ENCODE results near the gene EDRF1. TPM values are rescaled to one million over a fixed set of nuclear protein-coding genes. Genes with fewer than 3 reads are reported as not detected.

The EDRF1 gene
- total RNA-seq, 4 donors from 2014 or later, result 20.2 to 35.1 (median 26.3) TPM

- H3K36me3 ChIP-seq, result peaks cover 0 to 36% (median 8%) of the 10 kb centered on the region in 4 donors
- no peak for DNase-seq
- no peak overlapping the region for H3K4me3 ChIP-seq
- intact Hi-C loops (cut with DNase I; ENCODE audit: low total_unique reads), result no loop called here
- 93 to 100% methylated on average over 3 to 14 of the region's 14 CpGs for WGBS, 2 donors (ENCODE audit: low coverage in 1 of 2)
- H3K27ac ChIP-seq, result no peak overlapping the region
- in situ Hi-C loops (cut with MboI; ENCODE audit: low pct_ligation_motif_present in 1 of 4, low pct_unique_long_range_greater_than_20kb in 1 of 4, low sequenced_read_pairs in 3 of 4), result no loop called here
- no peaks in the 10 kb centered on the region for H3K27me3 ChIP-seq
- H3K9me3 ChIP-seq, result no peaks in the 10 kb centered on the region
- TF ChIP-seq POLR2AphosphoS5 (IDR thresholded peaks at IDR 0.05), result no peak
- no peak for TF ChIP-seq CTCF (IDR thresholded peaks at IDR 0.05)
- no peak for TF ChIP-seq EP300 (IDR thresholded peaks at IDR 0.05; ENCODE audit: low read depth)
- no peak for TF ChIP-seq POLR2A (IDR thresholded peaks at IDR 0.05)
- H3K4me1 ChIP-seq, result no peaks in the 10 kb centered on the region
Observed at GRCh38 chr10:125792342-125793300, 73.1 kb downstream of the EDRF1 start.

GRCh38 chr10:125795128-125795527, 75.6 kb downstream of the EDRF1 start:
- Histone ChIP-seq H3K9me3 (no peaks in the 10 kb centered on the region), H3K4me1 (no peaks in the 10 kb centered on the region), H3K27me3 (no peaks in the 10 kb centered on the region), H3K4me3 (no peak overlapping the region), H3K27ac (peak overlapping the region in 1 of 4 donors; percentile 12), H3K36me3 (peaks cover 0 to 42% (median 8%) of the 10 kb centered on the region in 4 donors)
- intact Hi-C loops (cut with DNase I; ENCODE audit: low total_unique reads), result no loop called here
- no peak for DNase-seq
- 83% methylated on average over 2 of the region's 2 CpGs; no CpG with 5 or more reads in 1 of the 2 donors for WGBS, 2 donors (ENCODE audit: low coverage in 1 of 2)
- TF ChIP-seq POLR2A (IDR thresholded peaks at IDR 0.05) (no peak), EP300 (IDR thresholded peaks at IDR 0.05; ENCODE audit: low read depth) (no peak), CTCF (IDR thresholded peaks at IDR 0.05) (no peak), POLR2AphosphoS5 (IDR thresholded peaks at IDR 0.05) (no peak)
- in situ Hi-C loops (cut with MboI; ENCODE audit: low pct_ligation_motif_present in 1 of 4, low pct_unique_long_range_greater_than_20kb in 1 of 4, low sequenced_read_pairs in 3 of 4), result no loop called here

GRCh38 chr10:125795637-125796190, 76.2 kb downstream of the EDRF1 start:
- Histone ChIP-seq H3K4me3 (no peak overlapping the region), H3K4me1 (no peaks in the 10 kb centered on the region), H3K27me3 (no peaks in the 10 kb centered on the region), H3K9me3 (no peaks in the 10 kb centered on the region), H3K27ac (peak overlapping the region in 1 of 4 donors; percentile 12), H3K36me3 (peaks cover 0 to 42% (median 8%) of the 10 kb centered on the region in 4 donors)
- 82% methylated on average over 4 to 8 of the region's 8 CpGs for WGBS, 2 donors (ENCODE audit: low coverage in 1 of 2)
- in situ Hi-C loops (cut with MboI; ENCODE audit: low pct_ligation_motif_present in 1 of 4, low pct_unique_long_range_greater_than_20kb in 1 of 4, low sequenced_read_pairs in 3 of 4), result no loop called here
- TF ChIP-seq POLR2AphosphoS5 (IDR thresholded peaks at IDR 0.05) (no peak), CTCF (IDR thresholded peaks at IDR 0.05) (no peak), POLR2A (IDR thresholded peaks at IDR 0.05) (no peak), EP300 (IDR thresholded peaks at IDR 0.05; ENCODE audit: low read depth) (no peak)
- peak; percentile 17 for DNase-seq
- intact Hi-C loops (cut with DNase I; ENCODE audit: low total_unique reads), result no loop called here

- intact Hi-C loops (cut with DNase I; ENCODE audit: low total_unique reads) (no loop called here), in situ Hi-C loops (cut with MboI; ENCODE audit: low pct_ligation_motif_present in 1 of 4, low pct_unique_long_range_greater_than_20kb in 1 of 4, low sequenced_read_pairs in 3 of 4) (no loop called here)
- no peaks in the 10 kb centered on the region for H3K27me3 ChIP-seq
- peaks cover 0 to 38% (median 8%) of the 10 kb centered on the region in 4 donors for H3K36me3 ChIP-seq
- no peak for TF ChIP-seq POLR2A (IDR thresholded peaks at IDR 0.05)
- TF ChIP-seq CTCF (IDR thresholded peaks at IDR 0.05), result no peak
- TF ChIP-seq EP300 (IDR thresholded peaks at IDR 0.05; ENCODE audit: low read depth), result no peak
- no peak for TF ChIP-seq POLR2AphosphoS5 (IDR thresholded peaks at IDR 0.05)
- DNase-seq, result no peak
- 87% methylated on average over 4 to 8 of the region's 8 CpGs for WGBS, 2 donors (ENCODE audit: low coverage in 1 of 2)
- no peaks in the 10 kb centered on the region for H3K9me3 ChIP-seq
- no peaks in the 10 kb centered on the region for H3K4me1 ChIP-seq
- no peak overlapping the region for H3K4me3 ChIP-seq
- H3K27ac ChIP-seq, result no peak overlapping the region
Observed at GRCh38 chr10:125797424-125797823, 77.9 kb downstream of the EDRF1 start.
